K562 (cell line): ENCODE data around the gene PYGL. TPM values are rescaled to one million over a fixed set of nuclear protein-coding genes. Genes with fewer than 3 reads are reported as not detected.
"Not testable (repeated sequence)": the region's sequence is repeated elsewhere in the genome, so short reads cannot be mapped to it uniquely, and the experiment has no call there.

Experiments
- ATAC-seq: fragments of 200-7000 bp; cut with Tn5 transposase; 3 replicates; pipeline ENCODE4 v1.9.1; 2020; ENCODE audit warnings: moderate library complexity
- BruUV-seq: library from RNA; stranded (reverse); fragments of 400-500 nt; replicated peaks from 2 replicates; lab custom pipeline; 2021; lab: Mats Ljungman, UMichigan
- CTCF ChIA-PET: fragments of 300-600 bp; formaldehyde crosslinking; extraction: SDS; loops from one replicate; lab custom pipeline; 2021; ENCODE audit warnings: low intra/inter-chr PET ratio; lab: Yijun Ruan, JAX
- POLR2A ChIA-PET: fragments of 300-600, 350-650 bp; sonication (Branson Sonifier 250); formaldehyde crosslinking; extraction: SDS; loops from one replicate; lab custom pipeline; 2021; ENCODE audit warnings: antibody characterized with exemption, inconsistent platforms; lab: Yijun Ruan, JAX
- DNase-seq, 4 experiments: peaks; one replicate each; pipeline versions ENCODE4 v3.0.0 to v3.0.0-alpha.2; 2011 to 2018; ENCODE audit warnings: low spot score in 3 of 4, mixed read lengths in 3 of 4; ENCODE audit errors: extremely low read depth in 1 of 4
- FAIRE-seq: peaks from 2 replicates; lab custom pipeline; 2011; peaks lifted over from hg19 to GRCh38; lab: Jason Lieb, UNC
- H2AFZ ChIP-seq: 2 replicates; pipeline ENCODE4 v1.6.0; 2011; ENCODE audit warnings: low read depth, low read length, control low read depth, inconsistent platforms
- H3K27ac ChIP-seq: fragments of 200-600 bp; 3 replicates; pipeline ENCODE4 v1.8.0; 2011; ENCODE audit warnings: low read depth, mild to moderate bottlenecking, control low read depth, inconsistent platforms, low read length, moderate library complexity, mixed read lengths; ENCODE audit errors: extremely low read depth
- H3K27me3 ChIP-seq, 2 experiments: fragments of 300-600 bp in 1 of 2; 2 replicates in 1 of 2; 3 replicates in 1 of 2; pipeline versions ENCODE4 v1.6.0 to v1.8.0; 2011; ENCODE audit warnings: inconsistent platforms in 2 of 2, low read length in 2 of 2, mild to moderate bottlenecking in 1 of 2, mixed read lengths in 1 of 2, moderate library complexity in 1 of 2; ENCODE audit not compliant: control insufficient read depth in 2 of 2, insufficient read depth in 2 of 2
- H3K36me3 ChIP-seq: fragments of 300-600 bp; 3 replicates; pipeline ENCODE4 v1.8.0; 2011; ENCODE audit warnings: mild to moderate bottlenecking, low read length, inconsistent platforms; ENCODE audit not compliant: control insufficient read depth, insufficient read depth
- H3K4me1 ChIP-seq, 2 experiments: fragments of 200-600 bp in 1 of 2; replicated peaks in 1 of 2; 2 replicates in 1 of 2; 3 replicates in 1 of 2; pipeline versions ENCODE4 v1.5.1 to v1.8.0; 2011; ENCODE audit warnings: inconsistent platforms in 2 of 2, low read length in 2 of 2, mild to moderate bottlenecking in 1 of 2, mixed read lengths in 1 of 2, moderate library complexity in 1 of 2; ENCODE audit not compliant: control insufficient read depth in 2 of 2, insufficient read depth in 2 of 2
- H3K4me2 ChIP-seq: 2 replicates; pipeline ENCODE4 v1.6.1; 2011; ENCODE audit warnings: low read length, control low read depth, inconsistent platforms, mixed read lengths; ENCODE audit not compliant: insufficient read depth
- H3K4me3 ChIP-seq: fragments of 200-600 bp; sonication (generic), shearing (Covaris generic); 2 replicates; pipeline ENCODE4 v1.5.1; 2016; ENCODE audit warnings: control low read depth, inconsistent platforms
- H3K79me2 ChIP-seq: fragments of 200-600 bp; 3 replicates; pipeline ENCODE4 v1.8.0; 2011; ENCODE audit warnings: low read length, inconsistent platforms; ENCODE audit not compliant: control insufficient read depth, insufficient read depth
- H3K9ac ChIP-seq, 2 experiments: 2 replicates each; pipeline versions ENCODE4 v1.6.0 to v1.6.1; 2011; ENCODE audit warnings: low read depth in 2 of 2, low read length in 2 of 2, control low read depth in 1 of 2, inconsistent platforms in 1 of 2, mild to moderate bottlenecking in 1 of 2, mixed read lengths in 1 of 2; ENCODE audit not compliant: insufficient read depth in 1 of 2
- H3K9me1 ChIP-seq: one replicate; pipeline ENCODE4 v1.6.0; 2011; ENCODE audit warnings: inconsistent platforms, mild to moderate bottlenecking, low read length, moderate library complexity; ENCODE audit not compliant: control insufficient read depth, insufficient read depth
- H3K9me3 ChIP-seq: replicated peaks from 2 replicates; pipeline ENCODE4 v1.5.1; 2011; ENCODE audit warnings: low read depth, low read length, inconsistent platforms; ENCODE audit not compliant: control insufficient read depth, insufficient read depth
- H4K20me1 ChIP-seq: replicated peaks from 2 replicates; pipeline ENCODE4 v1.6.1; 2011; ENCODE audit warnings: low read length, inconsistent platforms, mixed read lengths; ENCODE audit not compliant: control insufficient read depth, insufficient read depth
- NFIC ChIP-seq: fragments of 450-650 bp; IDR thresholded peaks from 2 replicates; pipeline ENCODE4 v1.6.1; 2017; ENCODE audit warnings: mild to moderate bottlenecking, inconsistent platforms
- SIRT6 ChIP-seq: IDR thresholded peaks from one replicate; pipeline ENCODE4 v1.6.1; 2012; ENCODE audit warnings: low read depth, mild to moderate bottlenecking, control low read depth, inconsistent platforms, low read length, moderate library complexity
- WGBS: fragments of 100-300 bp; shearing (Covaris generic); methylation state at CpG from one replicate; pipeline ENCODE4 v1.1.6; 2016; ENCODE audit warnings: low coverage, mixed read lengths; ENCODE audit not compliant: insufficient coverage; ENCODE audit errors: missing lambda C conversion rate; 5-methylcytosine and 5-hydroxymethylcytosine counted together
- in situ Hi-C: fragments of 300-500 bp; cut with MboI; formaldehyde crosslinking; loops from 4 replicates; pipeline ENCODE4 v1.15.0; 2018; ENCODE audit warnings: inconsistent platforms, mixed read lengths
- intact Hi-C: fragments of 100-400 bp; cut with micrococcal nuclease; formaldehyde crosslinking; loops from 2 replicates; pipeline ENCODE4 v1.14.2; 2022
- polyA plus RNA-seq, 8 experiments: library from polyadenylated mRNA; depleted of rRNA in 4 of 8; stranded (reverse) in 5 of 8; unstranded in 3 of 8; fragments of >200 nt; fragmentation: Nextera tagmentation in 2 of 8; fragmentation: Illumina TruSeq in 1 of 8; extraction: Ambion mirVana in 2 of 8; extraction: Trizol in 1 of 8; gene quantifications; 2 replicates each; pipeline versions ENCODE4 v1.2.1 to v1.2.3, GENCODE V29; 2011 to 2014; ENCODE audit warnings: inconsistent platforms in 1 of 8, missing spikeins in 1 of 8
- total RNA-seq, 7 experiments: library from RNA; depleted of rRNA in 6 of 7; stranded (reverse); fragments of >200 nt in 6 of 7; fragmentation: Illumina TruSeq in 2 of 7; extraction: Trizol in 2 of 7; gene quantifications; 2 replicates each; pipeline versions ENCODE4 v1.2.1 to v1.2.3, GENCODE V29; 2011 to 2021; ENCODE audit warnings: low replicate concordance in 1 of 7
- TF ChIP-seq, protein P1 (sequence below): fragments of 250-450 bp; sonication (Bioruptor Pico); IDR thresholded peaks from 2 replicates; pipeline ENCODE4 v1.5.0; 2021; ENCODE audit warnings: mild to moderate bottlenecking, moderate library complexity

Gene PYGL
- total and polyA plus RNA-seq, 9 of the 15 experiments (the other 6 are each of a cell fraction or from before 2014, with no cell fraction given) = 3.5 to 17.9 (median 13.1) TPM

DNA sequence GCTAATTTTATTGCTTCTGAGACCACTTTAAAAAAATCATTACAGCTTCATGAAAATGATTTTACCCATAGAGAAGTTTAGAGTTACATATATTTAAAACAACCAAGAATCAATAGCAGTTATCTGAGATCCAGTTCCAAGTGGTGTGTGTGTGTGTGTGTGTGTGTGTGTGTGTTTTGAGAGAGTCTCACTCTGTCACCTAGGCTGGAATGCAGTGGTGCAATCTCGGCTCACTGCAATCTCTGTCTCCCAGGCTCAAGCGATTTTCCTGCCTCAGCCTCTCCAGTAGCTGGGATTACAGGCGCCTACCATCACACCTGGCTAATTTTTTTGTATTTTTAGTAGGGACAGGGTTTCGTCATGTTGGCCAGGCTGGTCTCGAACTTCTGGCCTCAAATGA, 24.8 kb downstream of the PYGL start:
- H3K27me3 ChIP-seq, CTCF ChIA-PET, H3K4me1 ChIP-seq, H4K20me1 ChIP-seq, H3K4me2 ChIP-seq, H3K9me1 ChIP-seq, BruUV-seq, intact Hi-C loops, H2AFZ ChIP-seq, POLR2A ChIA-PET, H3K79me2 ChIP-seq, DNase-seq, in situ Hi-C loops, H3K27ac ChIP-seq, H3K4me3 ChIP-seq, H3K9me3 ChIP-seq, ATAC-seq, FAIRE-seq, H3K9ac ChIP-seq: not testable (repeated sequence)
- WGBS = 41% methylated on average over 3 of the region's 5 CpGs
- peaks cover 16% of the 10 kb centered on the region; the same call in 2 of the 3 replicates for H3K36me3 ChIP-seq

DNA sequence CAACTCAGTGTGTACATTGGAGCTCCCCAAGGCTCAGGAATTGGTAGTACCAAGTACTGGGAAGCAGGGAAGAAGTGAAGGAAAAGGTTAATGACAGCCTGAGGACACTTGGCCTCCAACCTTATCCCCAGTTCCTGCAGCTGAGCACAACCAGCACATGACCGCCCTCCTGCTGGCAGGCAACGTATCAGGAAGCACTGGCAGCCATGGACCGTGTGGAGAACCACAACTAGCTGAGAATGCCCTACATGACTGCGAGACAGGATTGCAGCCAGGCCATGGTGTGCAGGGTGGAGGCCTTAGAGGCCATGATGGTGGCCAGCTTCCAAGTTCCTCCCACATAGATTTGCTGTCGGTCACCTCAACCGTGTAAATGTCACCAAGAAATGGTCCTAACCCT, 26.8 kb downstream of the PYGL start:
- TF ChIP-seq, protein P1, sequence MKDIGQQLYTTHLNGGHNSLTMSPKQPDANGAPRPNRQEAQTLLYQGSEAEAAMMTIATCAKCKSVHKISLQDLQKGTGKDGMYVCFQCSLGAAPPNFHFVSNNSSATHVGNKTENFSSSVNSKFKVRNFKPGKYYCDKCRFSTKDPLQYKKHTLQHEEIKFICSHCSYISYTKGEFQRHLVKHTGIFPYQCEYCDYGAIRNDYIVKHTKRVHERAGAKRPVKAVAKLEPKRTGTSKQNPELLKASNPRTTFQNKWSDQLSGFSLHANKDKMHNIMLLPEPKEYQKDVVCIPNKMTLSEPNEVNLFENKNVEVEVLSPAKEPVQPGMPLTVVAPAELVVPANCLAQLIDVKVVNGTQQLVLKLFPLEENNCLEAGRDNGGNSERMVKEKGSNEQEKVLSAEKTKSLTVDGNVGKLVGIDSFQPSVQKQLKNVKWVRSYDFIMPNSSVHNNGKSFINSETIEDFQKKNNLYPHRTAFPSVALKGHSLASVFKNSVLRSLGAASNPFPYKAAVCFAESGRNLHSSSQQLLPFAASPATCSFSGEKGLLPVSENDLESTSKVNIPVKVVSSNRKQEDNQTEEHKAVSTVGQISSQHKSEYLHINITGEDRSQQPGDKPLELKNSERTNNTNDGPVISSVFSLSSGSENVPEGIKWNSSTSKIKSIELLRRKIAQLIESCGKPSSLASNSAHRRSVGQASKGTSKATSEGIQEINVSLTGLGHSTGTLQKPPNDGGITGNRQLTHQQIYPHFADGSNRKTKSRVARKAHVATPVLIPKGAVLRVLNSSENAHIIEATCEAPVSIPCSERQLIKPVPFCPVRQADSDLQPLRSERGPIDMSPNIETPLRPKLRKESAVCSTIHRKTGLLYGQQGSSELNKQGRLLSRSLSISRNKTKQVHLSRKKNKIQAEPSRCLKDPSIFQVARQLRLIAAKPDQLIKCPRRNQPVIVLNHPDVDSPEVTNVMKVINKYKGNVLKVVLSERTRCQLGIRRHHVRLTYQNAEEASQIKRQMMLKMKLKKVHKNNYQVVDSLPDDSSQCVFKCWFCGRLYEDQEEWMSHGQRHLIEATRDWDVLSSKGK (CRISPR knock-in tag) = no peak
- TF ChIP-seq NFIC = peak; percentile 32; the same call in 1 of the 2 replicates
- no peak for TF ChIP-seq SIRT6
- no peak for FAIRE-seq
- H3K9me3 ChIP-seq = no peaks in the 10 kb centered on the region
- H3K4me3 ChIP-seq = no peak overlapping the region
- peaks cover 7% of the 10 kb centered on the region; the same call in 1 of the 3 replicates for H3K36me3 ChIP-seq
- CTCF ChIA-PET = no interaction called here
- peak overlapping the region; percentile 51 for H2AFZ ChIP-seq
- peak in 1 of 4 experiments; percentile 14 for DNase-seq
- H3K9me1 ChIP-seq = no peaks in the 10 kb centered on the region
- peaks cover 0 to 5% of the 10 kb centered on the region in 2 experiments; a peak in 2 of 5 replicates for H3K4me1 ChIP-seq
- 0 out of 4 replicates have a peak overlapping the region, but pooled peaks of 1 of the 2 experiments have one; percentile 45 for H3K9ac ChIP-seq
- no peaks in the 10 kb centered on the region for H3K79me2 ChIP-seq
- H4K20me1 ChIP-seq = no peaks in the 10 kb centered on the region
- ATAC-seq = no peak; the same call in 1 of the 3 replicates
- no peak overlapping the region for H3K27ac ChIP-seq
- H3K4me2 ChIP-seq = no peak overlapping the region
- in situ Hi-C loops = no loop called here
- BruUV-seq = no TSS peak
- WGBS = 32% methylated on average over 6 of the region's 6 CpGs
- no peaks in the 10 kb centered on the region for H3K27me3 ChIP-seq
- POLR2A ChIA-PET = no interaction called here
- intact Hi-C loops = no loop called here
